CD4-positive, alpha-beta T cell (primary cell): Measurements from ENCODE around the gene NFKBIL1. TPM values are rescaled to one million over a fixed set of nuclear protein-coding genes. Genes with fewer than 3 reads are reported as not detected.

ENCODE experiments used
- ATAC-seq: fragments of 200-7000 bp; cut with Tn5 transposase; one replicate; pipeline ENCODE4 v1.10.0; 2022; ENCODE audit warnings: mild to moderate bottlenecking; ENCODE audit not compliant: poor library complexity
- CTCF ChIA-PET: fragments of 350-600 bp; sonication (Branson Sonifier 250); formaldehyde crosslinking; loops from one replicate; lab custom pipeline; 2021; ENCODE audit warnings: antibody characterized with exemption, inconsistent platforms; lab: Charles Lee
- POLR2A ChIA-PET: fragments of 350-600 bp; sonication (Branson Sonifier 250); formaldehyde crosslinking; loops from one replicate; lab custom pipeline; 2021; ENCODE audit warnings: antibody characterized with exemption, inconsistent platforms; lab: Charles Lee
- DNase-seq, 14 experiments: peaks; one replicate each; pipeline ENCODE4 v3.0.0-alpha.2; 2013 to 2020; ENCODE audit warnings: mixed read lengths in 2 of 14
- H3K27ac ChIP-seq, 2 donors: one replicate each; pipeline versions ENCODE4 v1.5.1 to v1.7.0; 2013; ENCODE audit warnings: low read length in 2 of 2, low read depth in 1 of 2, mild to moderate bottlenecking in 1 of 2
- H3K27me3 ChIP-seq, 2 experiments: 1 replicate in 1 of 2; 2 replicates in 1 of 2; pipeline versions ENCODE4 v1.6.1 to v1.7.0; 2013; ENCODE audit warnings: low read length in 2 of 2, control low read depth in 1 of 2, mild to moderate bottlenecking in 1 of 2, moderate library complexity in 1 of 2; ENCODE audit not compliant: insufficient read depth in 2 of 2, control insufficient read depth in 1 of 2
- H3K36me3 ChIP-seq: one replicate; pipeline ENCODE4 v1.6.1; 2013; ENCODE audit warnings: low read length, control low read depth; ENCODE audit not compliant: insufficient read depth
- H3K4me1 ChIP-seq: one replicate; pipeline ENCODE4 v1.6.1; 2013; ENCODE audit warnings: low read length, control low read depth; ENCODE audit not compliant: insufficient read depth
- H3K4me3 ChIP-seq: one replicate; pipeline ENCODE4 v1.5.1; 2013; ENCODE audit warnings: mild to moderate bottlenecking, low read length, moderate library complexity
- H3K9me3 ChIP-seq, 2 experiments: 1 replicate in 1 of 2; 2 replicates in 1 of 2; pipeline versions ENCODE4 v1.6.1 to v1.7.0; 2013; ENCODE audit warnings: low read length in 2 of 2, mild to moderate bottlenecking in 2 of 2, control low read depth in 1 of 2, moderate library complexity in 1 of 2; ENCODE audit not compliant: control insufficient read depth in 1 of 2, insufficient read depth in 1 of 2
- H3K27ac Mint-ChIP-seq: one replicate; pipeline ENCODE4 v1.8.0; 2020; ENCODE audit warnings: mixed read lengths
- H3K27me3 Mint-ChIP-seq: one replicate; pipeline ENCODE4 v1.8.0; 2021; ENCODE audit warnings: mixed read lengths
- H3K36me3 Mint-ChIP-seq: one replicate; pipeline ENCODE4 v1.8.0; 2021; ENCODE audit warnings: low read depth, mixed read lengths
- H3K4me1 Mint-ChIP-seq: one replicate; pipeline ENCODE4 v1.8.0; 2021; ENCODE audit warnings: low read depth, mixed read lengths
- H3K4me3 Mint-ChIP-seq: one replicate; pipeline ENCODE4 v1.8.0; 2020; ENCODE audit warnings: mild to moderate bottlenecking, mixed read lengths
- H3K9me3 Mint-ChIP-seq: one replicate; pipeline ENCODE4 v1.8.0; 2020; ENCODE audit warnings: mixed read lengths
- intact Hi-C, 2 experiments: fragments of 100-400 bp; cut with DNase I in 1 of 2; cut with micrococcal nuclease in 1 of 2; formaldehyde crosslinking; loops; one replicate each; pipeline versions ENCODE4 v1.15.1 to v1.9.0; 2023 to 2025; cut with DNase I, micrococcal nuclease
- total RNA-seq, 174 experiments: library from RNA in 2 of 174; stranded (reverse) in 2 of 174; gene quantifications; one replicate each; pipeline ENCODE4 v1.2.3 and lab custom pipeline; 2021 to 2026
- TF ChIP-seq, protein P1 (sequence below): fragments of 200-600 bp; IDR thresholded peaks from one replicate; pipeline ENCODE4 v1.8.0; 2022; ENCODE audit warnings: antibody characterized with exemption, mild to moderate bottlenecking

NFKBIL1 gene
- total RNA-seq, 2 experiments from 2014 or later: 7.6 to 9.3 TPM

GRCh38 chr6:31575335-31575901 lies 28.0 kb downstream of the NFKBIL1 start, which contains the start of gene TNF:
Gene TNF, plus strand, starts transcription at chr6:31575565. Its CDS starts 177 bp downstream, at chr6:31575742.
- TF ChIP-seq, protein P1, sequence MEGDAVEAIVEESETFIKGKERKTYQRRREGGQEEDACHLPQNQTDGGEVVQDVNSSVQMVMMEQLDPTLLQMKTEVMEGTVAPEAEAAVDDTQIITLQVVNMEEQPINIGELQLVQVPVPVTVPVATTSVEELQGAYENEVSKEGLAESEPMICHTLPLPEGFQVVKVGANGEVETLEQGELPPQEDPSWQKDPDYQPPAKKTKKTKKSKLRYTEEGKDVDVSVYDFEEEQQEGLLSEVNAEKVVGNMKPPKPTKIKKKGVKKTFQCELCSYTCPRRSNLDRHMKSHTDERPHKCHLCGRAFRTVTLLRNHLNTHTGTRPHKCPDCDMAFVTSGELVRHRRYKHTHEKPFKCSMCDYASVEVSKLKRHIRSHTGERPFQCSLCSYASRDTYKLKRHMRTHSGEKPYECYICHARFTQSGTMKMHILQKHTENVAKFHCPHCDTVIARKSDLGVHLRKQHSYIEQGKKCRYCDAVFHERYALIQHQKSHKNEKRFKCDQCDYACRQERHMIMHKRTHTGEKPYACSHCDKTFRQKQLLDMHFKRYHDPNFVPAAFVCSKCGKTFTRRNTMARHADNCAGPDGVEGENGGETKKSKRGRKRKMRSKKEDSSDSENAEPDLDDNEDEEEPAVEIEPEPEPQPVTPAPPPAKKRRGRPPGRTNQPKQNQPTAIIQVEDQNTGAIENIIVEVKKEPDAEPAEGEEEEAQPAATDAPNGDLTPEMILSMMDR: no peak
- Mint-ChIP-seq H3K4me3 (peak within 1 kb of the TSS; percentile 95), H3K36me3 (peaks cover 50% of the 10 kb centered on the region), H3K27me3 (no peaks in the 10 kb centered on the region), H3K9me3 (no peaks in the 10 kb centered on the region), H3K27ac (peak within 1 kb of the TSS; percentile 95), H3K4me1 (peaks cover 95% of the 10 kb centered on the region)
- no peaks in the 10 kb centered on the region for H3K27me3 ChIP-seq
- CTCF ChIA-PET: interaction anchor here (1.3 to 16.9 kb wide), 3 partner anchors 19 to 26 kb away, joined by 4 to 353 read pairs (median 169); partner anchors contain the start of genes ATP6V1G2, NCR3 and NFKBIL1
- peaks cover 97% of the 10 kb centered on the region for H3K4me1 ChIP-seq
- H3K9me3 ChIP-seq: no peaks in the 10 kb centered on the region
- H3K4me3 ChIP-seq: peak within 1 kb of the TSS; percentile 75
- H3K36me3 ChIP-seq: peaks cover 31% of the 10 kb centered on the region
- H3K27ac ChIP-seq: peak within 1 kb of the TSS; percentile 84 to 87
- intact Hi-C loops: no loop called here
- peak in 13 of 14 experiments; percentile 47 to 93 (median 64) for DNase-seq
- POLR2A ChIA-PET: interaction anchor here (0.8 to 34.9 kb wide), 7 partner anchors 4 to 240 kb away, joined by 3 to 1160 read pairs (median 42); partner anchors contain the start of genes ATP6V1G2, BAG6, DDX39B and HSPA1A
- peak; percentile 14 for ATAC-seq

GRCh38 chr6:31575952-31576685 lies 28.7 kb downstream of the NFKBIL1 start:
- Mint-ChIP-seq H3K27me3 (no peaks in the 10 kb centered on the region), H3K27ac (peak overlapping the region; percentile 95), H3K9me3 (no peaks in the 10 kb centered on the region), H3K4me3 (peak overlapping the region; percentile 95), H3K36me3 (peaks cover 57% of the 10 kb centered on the region), H3K4me1 (peaks cover 91% of the 10 kb centered on the region)
- peaks cover 92% of the 10 kb centered on the region for H3K4me1 ChIP-seq
- no peaks in the 10 kb centered on the region for H3K27me3 ChIP-seq
- no peak for ATAC-seq
- ChIA-PET POLR2A (interaction anchor here (1.0 to 34.9 kb wide), 8 partner anchors 5 to 379 kb away, joined by 3 to 1160 read pairs (median 26); partner anchors contain the start of genes ATP6V1G2, BAG6, DDX39B and LST1), CTCF (interaction anchor here (1.2 to 16.9 kb wide), 4 partner anchors 10 to 83 kb away, joined by 3 to 353 read pairs (median 87); partner anchors contain the start of genes ATP6V1G2, LST1, NCR3 and NFKBIL1)
- peak in 1 of 14 experiments; percentile 42 for DNase-seq
- intact Hi-C loops: loop anchor here in 1 of 2 experiments (2.0 kb wide), 1 partner anchor 13 kb away; no protein-coding TSS in a partner anchor
- peak overlapping the region; percentile 75 for H3K4me3 ChIP-seq
- TF ChIP-seq, protein P1: no peak
- peak overlapping the region; percentile 84 to 87 for H3K27ac ChIP-seq
- no peaks in the 10 kb centered on the region for H3K9me3 ChIP-seq
- peaks cover 37% of the 10 kb centered on the region for H3K36me3 ChIP-seq
